Esophagus mucosa (tissue), 1 donor: Measurements from ENCODE around the gene NTN1. TPM values are rescaled to one million over a fixed set of nuclear protein-coding genes. Genes with fewer than 3 reads are reported as not detected.
A peak's percentile ranks its signal among the peaks of the same experiment; 100 is the strongest.
"Not testable (repeated sequence)": the region's sequence is repeated elsewhere in the genome, so short reads cannot be mapped to it uniquely, and the experiment has no call there.

ENCODE experiments used
- ATAC-seq: fragments of 200-7000 bp; cut with Tn5 transposase; one replicate; pipeline ENCODE4 v1.9.1; 2020
- total RNA-seq: library from RNA; stranded (reverse); gene quantifications from one replicate; pipeline ENCODE4 v1.2.4, GENCODE V29; 2023
- donor health status: DM: yes; HTN: yes; CAD: no.

The NTN1 gene
- total RNA-seq, 1 donor from 2014 or later = 9.1 TPM

GRCh38 chr17:9125722-9126121, 104.4 kb downstream of the NTN1 start:
- ATAC-seq = no peak

GRCh38 chr17:9127340-9127739, 106.0 kb downstream of the NTN1 start:
- ATAC-seq = no peak

- no peak for ATAC-seq
Measured at GRCh38 chr17:9131371-9131770, 110.1 kb downstream of the NTN1 start.

GRCh38 chr17:9132291-9132690, 111.0 kb downstream of the NTN1 start:
- ATAC-seq = no peak

- ATAC-seq = peak; percentile 19
Measured at GRCh38 chr17:9132944-9133610, 111.8 kb downstream of the NTN1 start.

- ATAC-seq = no peak
Measured at GRCh38 chr17:9138161-9138717, 116.9 kb downstream of the NTN1 start.

GRCh38 chr17:9139695-9140094, 118.4 kb downstream of the NTN1 start:
- ATAC-seq = no peak

- ATAC-seq = no peak
Measured at GRCh38 chr17:9140550-9141424, 119.5 kb downstream of the NTN1 start.

- ATAC-seq = no peak
Measured at GRCh38 chr17:9141425-9141753, 120.1 kb downstream of the NTN1 start.

GRCh38 chr17:9142772-9143494, 121.6 kb downstream of the NTN1 start:
- no peak for ATAC-seq

- no peak for ATAC-seq
Measured at GRCh38 chr17:9144502-9145249, 123.4 kb downstream of the NTN1 start.

- peak; percentile 76 for ATAC-seq
Measured at GRCh38 chr17:9146064-9146463, 124.8 kb downstream of the NTN1 start.

GRCh38 chr17:9148905-9149525, 127.7 kb downstream of the NTN1 start:
- ATAC-seq = no peak

- no peak for ATAC-seq
Measured at GRCh38 chr17:9150446-9151090, 129.3 kb downstream of the NTN1 start.

GRCh38 chr17:9151091-9151490, 129.8 kb downstream of the NTN1 start:
- ATAC-seq = no peak

- ATAC-seq = not testable (repeated sequence)
Measured at GRCh38 chr17:9151740-9152139, 130.4 kb downstream of the NTN1 start.

GRCh38 chr17:9158544-9159452, 137.5 kb downstream of the NTN1 start:
- no peak for ATAC-seq

GRCh38 chr17:9162275-9162985, 141.1 kb downstream of the NTN1 start:
- peak; percentile 96 for ATAC-seq

GRCh38 chr17:9166788-9167187, 145.5 kb downstream of the NTN1 start:
- no peak for ATAC-seq

GRCh38 chr17:9167379-9167778, 146.1 kb downstream of the NTN1 start:
- ATAC-seq = no peak
